Measurements from ENCODE around the gene MPG. TPM values are rescaled to one million over a fixed set of nuclear protein-coding genes. Genes with fewer than 3 reads are reported as not detected.
"Not testable (repeated sequence)": the region's sequence is repeated elsewhere in the genome, so short reads cannot be mapped to it uniquely, and the experiment has no call there.

The MPG gene
- total RNA-seq, 1 experiment from 2014 or later: 41.1 TPM

DNA sequence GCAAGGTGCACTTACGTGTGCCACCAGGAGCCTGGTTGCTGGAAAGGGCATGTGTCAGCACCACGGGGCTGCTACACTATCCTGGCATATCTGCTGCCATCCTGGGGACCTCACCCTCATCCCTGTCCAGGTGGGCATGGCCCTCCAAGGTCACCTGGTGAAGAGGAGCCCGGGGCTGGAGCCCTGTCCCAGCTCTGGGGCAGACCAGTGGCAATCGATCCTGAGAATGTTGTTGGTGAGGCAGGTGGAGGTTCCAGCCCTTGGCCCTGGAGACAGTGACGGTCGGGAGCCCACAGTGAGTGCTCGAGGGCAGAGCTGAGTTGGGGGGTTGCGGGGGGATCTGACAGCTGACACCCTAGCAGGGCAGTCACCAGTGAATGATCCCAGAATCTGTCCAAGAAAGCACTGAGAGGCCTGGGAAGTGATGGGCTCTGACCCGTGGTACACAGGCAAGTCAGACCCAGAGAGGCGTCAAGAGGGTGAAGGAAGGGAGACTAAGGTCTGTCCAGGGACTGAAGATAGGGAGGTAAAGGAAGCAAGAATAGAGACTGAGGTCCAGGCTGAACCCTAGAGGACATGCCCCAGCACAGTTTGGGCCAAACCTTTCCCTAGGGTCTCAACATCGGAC lies 42.2 kb upstream of the MPG start:
- no peaks in the 10 kb centered on the region for H3K9me3 Mint-ChIP-seq (ENCODE audit: unreplicated experiment)
- no TSS peak for BruUV-seq (replicated peaks)
- peaks cover 22% of the 10 kb centered on the region for H3K36me3 Mint-ChIP-seq (ENCODE audit: insufficient read depth, unreplicated experiment)
- ChIA-PET POLR2A (no interaction called here), CTCF (no interaction called here)
- no peaks in the 10 kb centered on the region for H3K4me1 Mint-ChIP-seq (ENCODE audit: low read depth, unreplicated experiment)
- H3K4me1 ChIP-seq: no peaks in the 10 kb centered on the region
- H3K4me3 ChIP-seq (ENCODE audit: low read depth, low read length): no peak overlapping the region
- intact Hi-C loops (cut with micrococcal nuclease; ENCODE audit: unreplicated experiment): no loop called here
- H3K27me3 Mint-ChIP-seq (ENCODE audit: insufficient read depth, unreplicated experiment): no peaks in the 10 kb centered on the region
- H3K27me3 ChIP-seq (replicated peaks; ENCODE audit: control insufficient read depth, insufficient read depth, low read length): no peaks in the 10 kb centered on the region
- H3K9me3 ChIP-seq: no peaks in the 10 kb centered on the region
- DNase-seq: no peak
- no peak overlapping the region for H3K4me3 Mint-ChIP-seq (ENCODE audit: unreplicated experiment)
- H3K27ac Mint-ChIP-seq (ENCODE audit: unreplicated experiment): no peak overlapping the region
- H3K36me3 ChIP-seq (ENCODE audit: control insufficient read depth, insufficient read depth, low read length): no peaks in the 10 kb centered on the region
- TF ChIP-seq, protein P1, sequence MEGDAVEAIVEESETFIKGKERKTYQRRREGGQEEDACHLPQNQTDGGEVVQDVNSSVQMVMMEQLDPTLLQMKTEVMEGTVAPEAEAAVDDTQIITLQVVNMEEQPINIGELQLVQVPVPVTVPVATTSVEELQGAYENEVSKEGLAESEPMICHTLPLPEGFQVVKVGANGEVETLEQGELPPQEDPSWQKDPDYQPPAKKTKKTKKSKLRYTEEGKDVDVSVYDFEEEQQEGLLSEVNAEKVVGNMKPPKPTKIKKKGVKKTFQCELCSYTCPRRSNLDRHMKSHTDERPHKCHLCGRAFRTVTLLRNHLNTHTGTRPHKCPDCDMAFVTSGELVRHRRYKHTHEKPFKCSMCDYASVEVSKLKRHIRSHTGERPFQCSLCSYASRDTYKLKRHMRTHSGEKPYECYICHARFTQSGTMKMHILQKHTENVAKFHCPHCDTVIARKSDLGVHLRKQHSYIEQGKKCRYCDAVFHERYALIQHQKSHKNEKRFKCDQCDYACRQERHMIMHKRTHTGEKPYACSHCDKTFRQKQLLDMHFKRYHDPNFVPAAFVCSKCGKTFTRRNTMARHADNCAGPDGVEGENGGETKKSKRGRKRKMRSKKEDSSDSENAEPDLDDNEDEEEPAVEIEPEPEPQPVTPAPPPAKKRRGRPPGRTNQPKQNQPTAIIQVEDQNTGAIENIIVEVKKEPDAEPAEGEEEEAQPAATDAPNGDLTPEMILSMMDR (IDR thresholded peaks at IDR 0.05; ENCODE audit: insufficient read depth in 1 of 2, low read depth in 1 of 2, low read length in 1 of 2, severe bottlenecking in 1 of 2, unreplicated experiment in 1 of 2): no peak

DNA sequence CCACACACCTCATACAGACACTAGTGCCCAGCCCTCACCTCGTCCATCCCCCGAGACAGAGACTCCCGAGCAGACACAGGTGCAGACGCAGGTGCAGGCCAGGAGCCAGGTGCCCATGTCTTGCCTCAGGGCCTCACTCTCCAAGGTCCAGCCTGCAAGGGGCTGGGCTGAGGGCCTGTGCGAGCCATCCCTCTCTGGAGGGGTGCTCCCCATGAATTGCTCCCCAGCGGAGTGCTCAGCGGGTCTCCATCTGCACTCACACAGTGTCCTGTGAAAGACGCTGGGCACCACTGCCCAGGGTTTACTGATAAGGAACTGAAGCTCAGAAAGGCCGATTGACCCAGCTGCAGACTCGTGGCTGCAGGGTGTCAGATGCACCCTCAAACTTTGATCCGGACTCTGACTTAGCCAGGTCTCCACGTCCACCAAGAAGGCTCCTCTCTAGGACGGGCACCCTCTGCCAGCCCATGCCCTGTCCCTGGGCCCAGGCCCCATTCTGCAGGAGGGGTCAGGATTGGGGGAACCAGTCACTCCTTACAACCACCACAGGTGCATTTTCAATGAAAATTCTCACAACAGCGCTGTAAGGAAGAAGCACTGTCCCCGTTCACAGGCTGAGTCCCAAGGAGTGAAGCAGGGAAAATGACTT lies 41.6 kb upstream of the MPG start:
- no peaks in the 10 kb centered on the region for H3K9me3 Mint-ChIP-seq (ENCODE audit: unreplicated experiment)

DNA sequence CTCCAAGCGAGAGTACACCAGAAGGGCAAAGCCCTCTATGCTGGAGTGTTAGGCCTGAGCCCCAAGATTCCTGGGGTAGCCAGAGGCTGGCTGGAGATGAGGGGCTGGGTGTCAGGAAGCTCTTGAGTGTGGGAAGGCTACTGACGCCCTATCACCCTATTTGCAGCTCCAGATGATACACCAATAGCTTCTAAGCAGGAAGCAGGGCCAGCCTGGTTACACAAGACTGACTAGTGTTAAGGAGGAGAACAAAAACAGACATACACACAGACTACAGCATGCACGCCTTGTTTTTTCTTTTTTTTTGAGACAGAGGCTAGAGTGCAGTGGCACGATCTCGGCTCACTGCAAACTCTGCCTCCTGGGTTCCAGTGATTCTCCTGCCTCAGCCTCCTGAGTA lies 40.5 kb upstream of the MPG start:
- CTCF ChIA-PET: no interaction called here
- intact Hi-C loops (cut with micrococcal nuclease; ENCODE audit: unreplicated experiment): no loop called here
- no peaks in the 10 kb centered on the region for H3K4me1 Mint-ChIP-seq (ENCODE audit: low read depth, unreplicated experiment)
- TF ChIP-seq, protein P1 (IDR thresholded peaks at IDR 0.05; ENCODE audit: insufficient read depth in 1 of 2, low read depth in 1 of 2, low read length in 1 of 2, severe bottlenecking in 1 of 2, unreplicated experiment in 1 of 2): no peak
- peaks cover 9% of the 10 kb centered on the region for H3K9me3 Mint-ChIP-seq (ENCODE audit: unreplicated experiment)
- Histone ChIP-seq H3K27me3 (replicated peaks; ENCODE audit: control insufficient read depth, insufficient read depth, low read length) (no peaks in the 10 kb centered on the region), H3K4me3 (ENCODE audit: low read depth, low read length) (no peak overlapping the region), H3K4me1 (no peaks in the 10 kb centered on the region), H3K36me3 (ENCODE audit: control insufficient read depth, insufficient read depth, low read length) (no peaks in the 10 kb centered on the region), H3K9me3 (no peaks in the 10 kb centered on the region)
- no peak overlapping the region for H3K4me3 Mint-ChIP-seq (ENCODE audit: unreplicated experiment)
- DNase-seq: no peak
- POLR2A ChIA-PET: no interaction called here
- H3K27ac Mint-ChIP-seq (ENCODE audit: unreplicated experiment): no peak overlapping the region
- no peaks in the 10 kb centered on the region for H3K27me3 Mint-ChIP-seq (ENCODE audit: insufficient read depth, unreplicated experiment)
- BruUV-seq (replicated peaks): no TSS peak
- peaks cover 38% of the 10 kb centered on the region for H3K36me3 Mint-ChIP-seq (ENCODE audit: insufficient read depth, unreplicated experiment)

More for the DNA sequence above, 41.6 kb upstream of the MPG start:
- H3K4me1 Mint-ChIP-seq (ENCODE audit: low read depth, unreplicated experiment): no peaks in the 10 kb centered on the region
- Histone ChIP-seq H3K27me3 (replicated peaks; ENCODE audit: control insufficient read depth, insufficient read depth, low read length) (no peaks in the 10 kb centered on the region), H3K4me3 (ENCODE audit: low read depth, low read length) (no peak overlapping the region), H3K9me3 (no peaks in the 10 kb centered on the region), H3K36me3 (ENCODE audit: control insufficient read depth, insufficient read depth, low read length) (no peaks in the 10 kb centered on the region), H3K4me1 (no peaks in the 10 kb centered on the region)
- TF ChIP-seq, protein P1 (IDR thresholded peaks at IDR 0.05; ENCODE audit: insufficient read depth in 1 of 2, low read depth in 1 of 2, low read length in 1 of 2, severe bottlenecking in 1 of 2, unreplicated experiment in 1 of 2): no peak
- H3K27me3 Mint-ChIP-seq (ENCODE audit: insufficient read depth, unreplicated experiment): no peaks in the 10 kb centered on the region
- ChIA-PET POLR2A (no interaction called here), CTCF (no interaction called here)
- DNase-seq: no peak
- H3K27ac Mint-ChIP-seq (ENCODE audit: unreplicated experiment): no peak overlapping the region
- intact Hi-C loops (cut with micrococcal nuclease; ENCODE audit: unreplicated experiment): no loop called here
- H3K4me3 Mint-ChIP-seq (ENCODE audit: unreplicated experiment): no peak overlapping the region
- peaks cover 28% of the 10 kb centered on the region for H3K36me3 Mint-ChIP-seq (ENCODE audit: insufficient read depth, unreplicated experiment)
- no TSS peak for BruUV-seq (replicated peaks)

DNA sequence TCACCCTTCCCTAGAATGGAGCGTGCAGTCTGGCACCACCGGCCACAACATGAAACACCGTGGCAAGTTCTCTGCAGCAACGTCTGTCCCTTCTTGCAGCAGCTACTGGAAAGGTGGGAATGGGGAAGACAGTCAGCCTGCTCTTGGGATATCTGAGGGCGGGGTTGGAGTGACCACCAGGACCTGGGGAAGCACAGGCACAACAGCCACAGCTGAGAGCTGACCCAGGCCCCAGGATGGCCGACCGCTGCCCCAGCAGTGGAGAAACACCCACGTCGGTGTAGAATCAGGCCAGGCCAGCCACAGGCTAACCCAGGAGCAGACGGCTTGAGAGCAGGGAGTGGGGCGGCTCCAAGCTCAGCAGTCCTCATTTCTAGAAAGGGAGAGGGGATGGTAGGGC lies 39.8 kb upstream of the MPG start:
- intact Hi-C loops (cut with micrococcal nuclease; ENCODE audit: unreplicated experiment): not testable (repeated sequence)

More for the DNA sequence above, 39.8 kb upstream of the MPG start:
- POLR2A ChIA-PET; H3K27me3 Mint-ChIP-seq (ENCODE audit: insufficient read depth, unreplicated experiment); H3K4me1 ChIP-seq; H3K27ac Mint-ChIP-seq (ENCODE audit: unreplicated experiment); H3K36me3 ChIP-seq (ENCODE audit: control insufficient read depth, insufficient read depth, low read length); CTCF ChIA-PET; DNase-seq; H3K4me3 ChIP-seq (ENCODE audit: low read depth, low read length); H3K9me3 ChIP-seq; H3K4me1 Mint-ChIP-seq (ENCODE audit: low read depth, unreplicated experiment); H3K4me3 Mint-ChIP-seq (ENCODE audit: unreplicated experiment); BruUV-seq (replicated peaks); H3K27me3 ChIP-seq (replicated peaks; ENCODE audit: control insufficient read depth, insufficient read depth, low read length): not testable (repeated sequence)
- Mint-ChIP-seq H3K36me3 (ENCODE audit: insufficient read depth, unreplicated experiment) (peaks cover 45% of the 10 kb centered on the region), H3K9me3 (ENCODE audit: unreplicated experiment) (peaks cover 14% of the 10 kb centered on the region)
